Spleen (tissue), 7 donors: ENCODE data around the gene C12orf57.
A peak's percentile ranks its signal among the peaks of the same experiment; 100 is the strongest.

ENCODE experiments used
- POLR2A ChIP-seq, 3 donors: fragments of 450-650 bp; IDR thresholded peaks; one replicate each; pipeline ENCODE4 v1.5.1; 2017; ENCODE audit warnings: antibody characterized with exemption in 3 of 3, mild to moderate bottlenecking in 1 of 3
- POLR2AphosphoS5 ChIP-seq, 3 donors: sonication (generic); formaldehyde crosslinking; IDR thresholded peaks; one replicate each; pipeline ENCODE4 v1.5.1; 2017; ENCODE audit warnings: antibody characterized with exemption in 3 of 3
- TF ChIP-seq, protein P1 (sequence below), 11 experiments: fragments of 200-600 bp in 7 of 11; fragments of 450-650 bp in 4 of 11; sonication (generic) in 4 of 11; IDR thresholded peaks in 8 of 11; conservative IDR thresholded peaks in 3 of 11; 1 replicate in 7 of 11; 2 replicates in 4 of 11; pipeline versions ENCODE4 v1.4.0 to v1.8.0; 2016 to 2021; ENCODE audit warnings: antibody characterized with exemption in 11 of 11, inconsistent platforms in 4 of 11, mild to moderate bottlenecking in 1 of 11
- donor health status: DM: no; HTN: no; CAD: no; lungs with moderate emphysema.
- donor health status: DM: no; HTN: no; CAD: no.
- donor health status: DM: no; HTN: no; CAD: no.

DNA sequence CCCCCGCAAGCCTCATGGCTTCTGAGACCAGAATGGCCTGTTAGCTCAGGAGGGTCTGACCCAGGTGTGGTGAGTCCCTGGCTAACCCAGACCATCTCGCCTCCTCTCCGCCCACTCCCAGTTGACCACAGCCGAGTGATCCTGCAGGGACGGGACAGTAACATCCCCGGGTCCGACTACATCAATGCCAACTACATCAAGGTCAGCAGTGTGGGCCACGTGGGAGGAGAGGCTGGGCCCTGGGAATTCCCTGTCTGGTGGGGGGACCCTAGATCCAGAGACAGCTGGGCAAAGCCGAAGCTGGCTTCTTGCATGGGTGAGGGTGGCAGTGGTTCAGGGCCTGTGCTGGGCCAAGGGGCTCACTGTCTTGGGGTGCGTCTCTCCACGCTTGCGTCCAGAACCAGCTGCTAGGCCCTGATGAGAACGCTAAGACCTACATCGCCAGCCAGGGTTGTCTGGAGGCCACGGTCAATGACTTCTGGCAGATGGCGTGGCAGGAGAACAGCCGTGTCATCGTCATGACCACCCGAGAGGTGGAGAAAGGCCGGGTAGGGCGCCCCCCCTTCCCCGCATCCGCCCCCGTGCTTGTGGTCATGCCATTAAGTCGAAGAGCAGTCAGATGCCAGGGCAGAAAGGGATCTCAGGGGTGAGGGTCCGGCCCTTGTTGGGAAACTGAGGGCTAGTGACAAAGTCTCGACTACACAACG is 12.4 kb downstream of the C12orf57 start:
- TF ChIP-seq POLR2AphosphoS5 (IDR thresholded peaks at IDR 0.05) = peak; percentile 17 to 75 (median 53)
- TF ChIP-seq, protein P1, sequence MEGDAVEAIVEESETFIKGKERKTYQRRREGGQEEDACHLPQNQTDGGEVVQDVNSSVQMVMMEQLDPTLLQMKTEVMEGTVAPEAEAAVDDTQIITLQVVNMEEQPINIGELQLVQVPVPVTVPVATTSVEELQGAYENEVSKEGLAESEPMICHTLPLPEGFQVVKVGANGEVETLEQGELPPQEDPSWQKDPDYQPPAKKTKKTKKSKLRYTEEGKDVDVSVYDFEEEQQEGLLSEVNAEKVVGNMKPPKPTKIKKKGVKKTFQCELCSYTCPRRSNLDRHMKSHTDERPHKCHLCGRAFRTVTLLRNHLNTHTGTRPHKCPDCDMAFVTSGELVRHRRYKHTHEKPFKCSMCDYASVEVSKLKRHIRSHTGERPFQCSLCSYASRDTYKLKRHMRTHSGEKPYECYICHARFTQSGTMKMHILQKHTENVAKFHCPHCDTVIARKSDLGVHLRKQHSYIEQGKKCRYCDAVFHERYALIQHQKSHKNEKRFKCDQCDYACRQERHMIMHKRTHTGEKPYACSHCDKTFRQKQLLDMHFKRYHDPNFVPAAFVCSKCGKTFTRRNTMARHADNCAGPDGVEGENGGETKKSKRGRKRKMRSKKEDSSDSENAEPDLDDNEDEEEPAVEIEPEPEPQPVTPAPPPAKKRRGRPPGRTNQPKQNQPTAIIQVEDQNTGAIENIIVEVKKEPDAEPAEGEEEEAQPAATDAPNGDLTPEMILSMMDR (IDR thresholded peaks at IDR 0.05 in 8 of 11, conservative IDR thresholded peaks at IDR 0.05 in 3 of 11) = no peak
- TF ChIP-seq POLR2A (IDR thresholded peaks at IDR 0.05) = no peak
